ENCODE results near the gene LSM10. TPM values are rescaled to one million over a fixed set of nuclear protein-coding genes. Genes with fewer than 3 reads are reported as not detected.

Gene LSM10
- 8.8 and 9.0 TPM in 2 replicates for total RNA-seq

GRCh38 chr1:36397378-36398230 is at the start of gene LSM10:
Gene LSM10, minus strand, starts transcription at chr1:36397908. Its CDS starts 3,779 bp downstream, at chr1:36394129.

GRCh38 chr1:36385410-36386264 is 12.1 kb downstream of the LSM10 start, which contains the start of gene STK40:
Gene STK40, minus strand, starts transcription at chr1:36385924. Its CDS starts 24,592 bp downstream, at chr1:36361332.

Small RNA genes lying within 50 kb of the gene (small RNA-seq; reads per million reads assigned to genes)
- gene RNU4-27P, result not detected
- 7.3 reads per million, percentile 86 among the genes with 10 or more reads in this experiment for gene SNORA63C

Other genes starting within 250 kb of the LSM10 start
- 72.9 and 114 TPM in 2 replicates for gene TRAPPC3, start 248.4 kb downstream of the LSM10 start, total RNA-seq
- 159 and 182 TPM in 2 replicates for gene MAP7D1, start 241.7 kb downstream of the LSM10 start, total RNA-seq
- 119 and 123 TPM in 2 replicates for gene THRAP3, start 173.5 kb downstream of the LSM10 start, total RNA-seq
- gene SH3D21, start 91.5 kb downstream of the LSM10 start, total RNA-seq, result 5.7 and 7.2 TPM in 2 replicates
- gene EVA1B, start 74.3 kb downstream of the LSM10 start, total RNA-seq, result 189 and 272 TPM in 2 replicates
- 20.4 and 22.9 TPM in 2 replicates for gene STK40, start 12.0 kb downstream of the LSM10 start, total RNA-seq
- 10.3 and 10.5 TPM in 2 replicates for gene OSCP1, start 52.5 kb upstream of the LSM10 start, total RNA-seq
- 44.2 and 47.9 TPM in 2 replicates for gene MRPS15, start 66.5 kb upstream of the LSM10 start, total RNA-seq
- gene CSF3R, start 85.0 kb upstream of the LSM10 start, total RNA-seq, result 0.97 TPM in 1 of 2 replicates, not detected in the other